Measurements from ENCODE around the gene GPSM1.

- TF ChIP-seq CTCF (conservative IDR thresholded peaks at IDR 0.05; ENCODE audit: low read length), result no peak
- TF ChIP-seq EZH2phosphoT487 (IDR thresholded peaks at IDR 0.05; ENCODE audit: borderline replicate concordance), result no peak
Measured at GRCh38 chr9:136284951-136285350, 42.4 kb upstream of the GPSM1 start.
